BJ (cell line): ENCODE results near the gene FMN1. TPM values are rescaled to one million over a fixed set of nuclear protein-coding genes. Genes with fewer than 3 reads are reported as not detected.

Experiments
- CTCF ChIA-PET: fragments of 350-600 bp; formaldehyde crosslinking; extraction: SDS; loops from one replicate; lab custom pipeline; 2021; ENCODE audit warnings: antibody characterized with exemption, inconsistent platforms; lab: Yijun Ruan, JAX
- POLR2A ChIA-PET: fragments of 300-600 bp; sonication (Branson Sonifier 250); formaldehyde crosslinking; extraction: SDS; loops from one replicate; lab custom pipeline; 2021; ENCODE audit warnings: antibody characterized with exemption; lab: Charles Lee
- DNase-seq: peaks from one replicate; pipeline ENCODE4 v3.0.0-alpha.2; 2011; ENCODE audit warnings: low read depth
- H3K27me3 ChIP-seq: 2 replicates; pipeline ENCODE4 v1.6.0; 2011; ENCODE audit warnings: low read length; ENCODE audit not compliant: control insufficient read depth, insufficient read depth
- H3K36me3 ChIP-seq: 2 replicates; pipeline ENCODE4 v1.5.1; 2011; ENCODE audit warnings: low read length; ENCODE audit not compliant: control insufficient read depth, insufficient read depth
- H3K4me3 ChIP-seq: 2 replicates; pipeline ENCODE4 v1.5.1; 2011; ENCODE audit warnings: low read depth, mild to moderate bottlenecking, control low read depth, low read length
- polyA plus RNA-seq: library from polyadenylated mRNA; depleted of rRNA; stranded (reverse); fragments of >200 nt; gene quantifications from 2 replicates; pipeline ENCODE4 v1.2.3, GENCODE V29; 2011
- TF ChIP-seq, protein P1 (sequence below): IDR thresholded peaks from 2 replicates; pipeline ENCODE4 v1.5.1; 2011; ENCODE audit warnings: low read depth, mild to moderate bottlenecking, control low read depth, inconsistent platforms, low read length, moderate library complexity; ENCODE audit not compliant: insufficient read depth

FMN1 gene
- polyA plus RNA-seq, 1 experiment, result 2.6 TPM

DNA sequence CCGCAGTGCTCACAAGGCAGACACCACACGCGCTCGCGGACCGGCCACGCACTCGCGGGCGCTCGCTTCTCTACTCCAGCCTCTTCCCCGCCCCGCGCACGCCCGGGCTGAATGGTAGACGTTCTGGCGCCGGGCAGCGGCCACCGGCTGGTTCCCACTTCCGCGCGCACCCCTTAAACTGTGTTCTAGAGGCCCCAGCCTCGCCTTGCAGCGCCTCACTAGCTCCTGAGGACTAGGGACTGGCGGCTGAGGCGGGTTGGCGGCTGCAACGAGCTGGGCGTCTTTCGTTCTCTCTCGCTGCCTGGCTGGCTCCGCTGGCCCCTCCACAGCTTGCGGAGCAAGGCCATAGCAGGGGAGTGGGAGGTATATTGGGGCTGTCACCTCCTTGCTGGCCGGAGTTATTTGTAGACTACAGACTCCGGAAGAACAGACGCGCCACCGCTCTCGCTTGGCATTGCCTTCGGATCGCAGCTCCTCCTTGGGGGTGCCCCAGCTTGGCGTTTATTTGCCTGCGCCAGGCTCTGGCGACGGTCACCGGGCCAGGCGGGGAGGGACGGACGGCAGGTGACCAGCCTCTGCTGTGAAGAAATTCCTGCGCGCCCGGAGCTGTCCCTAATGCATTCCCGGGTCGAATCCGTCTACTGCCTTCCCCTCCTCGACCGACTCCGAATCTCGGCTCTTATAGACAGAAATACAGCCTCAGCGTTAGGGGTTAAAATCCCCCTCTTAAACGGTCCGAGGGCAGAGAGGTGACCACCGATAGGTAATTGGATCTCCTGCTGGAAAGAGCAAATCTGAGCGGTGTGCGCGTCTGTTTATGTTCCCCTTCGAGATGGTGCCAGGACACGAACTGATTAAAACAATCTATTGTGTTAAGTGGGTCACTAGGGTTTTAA, 475.4 kb downstream of the FMN1 start:
- TF ChIP-seq, protein P1, sequence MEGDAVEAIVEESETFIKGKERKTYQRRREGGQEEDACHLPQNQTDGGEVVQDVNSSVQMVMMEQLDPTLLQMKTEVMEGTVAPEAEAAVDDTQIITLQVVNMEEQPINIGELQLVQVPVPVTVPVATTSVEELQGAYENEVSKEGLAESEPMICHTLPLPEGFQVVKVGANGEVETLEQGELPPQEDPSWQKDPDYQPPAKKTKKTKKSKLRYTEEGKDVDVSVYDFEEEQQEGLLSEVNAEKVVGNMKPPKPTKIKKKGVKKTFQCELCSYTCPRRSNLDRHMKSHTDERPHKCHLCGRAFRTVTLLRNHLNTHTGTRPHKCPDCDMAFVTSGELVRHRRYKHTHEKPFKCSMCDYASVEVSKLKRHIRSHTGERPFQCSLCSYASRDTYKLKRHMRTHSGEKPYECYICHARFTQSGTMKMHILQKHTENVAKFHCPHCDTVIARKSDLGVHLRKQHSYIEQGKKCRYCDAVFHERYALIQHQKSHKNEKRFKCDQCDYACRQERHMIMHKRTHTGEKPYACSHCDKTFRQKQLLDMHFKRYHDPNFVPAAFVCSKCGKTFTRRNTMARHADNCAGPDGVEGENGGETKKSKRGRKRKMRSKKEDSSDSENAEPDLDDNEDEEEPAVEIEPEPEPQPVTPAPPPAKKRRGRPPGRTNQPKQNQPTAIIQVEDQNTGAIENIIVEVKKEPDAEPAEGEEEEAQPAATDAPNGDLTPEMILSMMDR, result no peak
- no peak for DNase-seq
- POLR2A ChIA-PET, result interaction anchor here (0.6 kb wide), 2 partner anchors 56 to 1490 kb away, joined by 3 read pairs; no protein-coding TSS in a partner anchor

DNA sequence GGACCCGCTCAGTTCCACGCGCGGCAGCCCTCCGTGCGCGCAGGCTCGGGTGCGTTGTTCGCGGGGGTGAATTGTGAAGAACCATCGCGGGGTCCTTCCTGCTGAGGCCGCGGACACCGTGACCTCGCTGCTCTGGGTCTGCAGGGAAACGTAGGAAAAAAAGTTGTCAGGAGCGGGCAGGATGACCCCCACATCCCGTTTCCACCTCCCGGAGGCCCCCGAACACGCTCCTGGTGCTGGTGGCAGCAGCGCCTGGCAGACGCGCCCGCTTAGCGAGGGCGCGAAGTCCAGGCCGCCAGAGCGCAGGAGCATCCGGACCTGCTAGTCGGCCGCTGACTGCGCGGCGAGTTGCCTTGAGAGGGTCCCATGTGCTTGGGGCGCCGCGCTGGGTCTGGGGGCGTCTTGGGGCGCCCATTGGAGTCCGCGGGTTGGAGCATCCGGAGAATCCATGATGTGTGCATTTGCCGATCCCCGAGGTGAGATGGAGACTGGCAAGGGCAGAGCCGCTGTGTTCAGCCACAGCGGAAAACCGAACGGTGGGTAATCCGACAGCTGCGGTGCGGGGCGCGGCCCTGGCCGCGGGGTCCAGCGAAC, 476.2 kb downstream of the FMN1 start:
- DNase-seq, result no peak
- peak overlapping the region; percentile 92 for H3K4me3 ChIP-seq
- ChIA-PET POLR2A (interaction anchor here (0.6 kb wide), 1 partner anchor 55 kb away, joined by 3 read pairs; no protein-coding TSS in a partner anchor), CTCF (interaction anchor here (0.6 to 2.2 kb wide), 6 partner anchors 10 to 217 kb away, joined by 3 to 13 read pairs (median 3); no protein-coding TSS in a partner anchor)
- peaks cover 6% of the 10 kb centered on the region for H3K36me3 ChIP-seq
- no peaks in the 10 kb centered on the region for H3K27me3 ChIP-seq
- TF ChIP-seq, protein P1, result no peak

More for the DNA sequence above, 475.4 kb downstream of the FMN1 start:
- peak overlapping the region; percentile 92 for H3K4me3 ChIP-seq
- CTCF ChIA-PET, result interaction anchor here (0.6 to 2.2 kb wide), 6 partner anchors 11 to 217 kb away, joined by 3 to 13 read pairs (median 3); no protein-coding TSS in a partner anchor
- peaks cover 6% of the 10 kb centered on the region for H3K36me3 ChIP-seq
- no peaks in the 10 kb centered on the region for H3K27me3 ChIP-seq

DNA sequence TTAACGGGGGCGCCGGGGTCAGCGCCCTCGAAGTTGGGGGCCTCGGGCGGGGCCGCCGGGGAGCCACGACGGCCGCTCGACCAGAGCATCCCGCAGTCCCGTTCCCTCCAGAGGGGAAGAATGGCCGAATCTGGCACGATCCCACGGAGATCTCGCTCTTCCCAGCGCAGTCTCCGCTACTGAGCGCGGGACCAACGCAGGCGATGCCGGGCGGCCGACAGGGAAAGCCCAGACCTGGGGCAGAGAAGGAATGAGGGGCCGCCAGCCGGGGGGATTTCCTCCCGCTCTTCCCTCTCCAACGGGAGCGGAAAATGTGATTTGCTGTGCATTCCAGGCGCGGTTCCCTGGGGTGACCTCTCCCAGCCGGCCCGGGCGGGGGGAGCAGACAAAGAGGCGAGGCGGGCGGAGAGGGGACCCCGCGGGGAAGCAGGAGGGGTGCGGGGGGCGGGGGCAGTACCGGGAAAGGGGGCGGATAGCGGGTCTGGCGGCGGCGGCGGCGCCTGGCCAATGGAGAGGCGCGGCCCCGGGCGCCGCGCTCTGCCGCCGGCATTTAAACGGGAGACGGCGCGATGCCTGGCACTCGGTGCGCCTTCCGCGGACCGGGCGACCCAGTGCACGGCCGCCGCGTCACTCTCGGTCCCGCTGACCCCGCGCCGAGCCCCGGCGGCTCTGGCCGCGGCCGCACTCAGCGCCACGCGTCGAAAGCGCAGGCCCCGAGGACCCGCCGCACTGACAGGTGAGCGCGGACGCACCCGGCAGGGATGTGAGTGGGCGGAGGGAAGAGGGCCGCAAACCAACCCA, 476.9 kb downstream of the FMN1 start, which contains the start of gene GREM1:
GREM1 (plus strand) TSS at position 579 of the 801 bp plus-strand sequence. CDS start 12,687 bp downstream, outside the sequence.
- Histone ChIP-seq H3K36me3 (peaks cover 3% of the 10 kb centered on the region), H3K27me3 (no peaks in the 10 kb centered on the region), H3K4me3 (peak within 1 kb of the TSS; percentile 92)
- CTCF ChIA-PET, result interaction anchor here (2.2 to 4.5 kb wide), 2 partner anchors 55 kb away, joined by 13 to 24 read pairs; no protein-coding TSS in a partner anchor
- DNase-seq, result no peak
- TF ChIP-seq, protein P1, result no peak
- POLR2A ChIA-PET, result no interaction called here

DNA sequence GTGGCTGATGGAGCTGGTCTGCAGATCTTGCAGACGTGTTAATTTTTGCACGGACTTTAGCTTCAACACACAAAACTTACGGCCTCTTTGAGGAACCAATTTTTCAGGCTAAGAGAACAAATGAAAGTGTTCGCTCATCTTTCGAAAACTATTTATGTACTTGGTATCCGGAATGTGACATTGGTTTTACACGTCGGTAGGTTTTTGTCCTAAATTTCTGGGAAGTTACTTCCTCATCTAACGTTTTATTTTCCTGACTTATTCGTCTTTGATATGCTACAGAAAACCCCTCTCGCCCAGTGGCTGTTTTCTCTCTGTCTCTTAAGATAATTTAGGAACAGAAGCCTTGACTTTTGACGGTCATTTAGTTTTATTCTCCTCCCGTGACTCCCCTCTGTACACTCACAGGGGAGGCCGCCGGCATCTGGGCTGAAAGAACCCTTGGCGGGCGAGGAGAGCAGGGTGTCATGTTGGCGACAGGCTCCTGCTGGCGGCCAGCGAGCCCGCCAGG, 477.5 kb downstream of the FMN1 start:
- ChIA-PET POLR2A (no interaction called here), CTCF (interaction anchor here (0.6 to 4.5 kb wide), 2 partner anchors 54 to 245 kb away, joined by 5 to 24 read pairs; no protein-coding TSS in a partner anchor)
- no peak for DNase-seq
- Histone ChIP-seq H3K27me3 (no peaks in the 10 kb centered on the region), H3K4me3 (peak overlapping the region; percentile 92), H3K36me3 (peaks cover 2% of the 10 kb centered on the region)
- TF ChIP-seq, protein P1, result no peak
